IPS-18a (cell line): ENCODE results near the gene RAB5B.
"Not testable (repeated sequence)": the region's sequence is repeated elsewhere in the genome, so short reads cannot be mapped to it uniquely, and the experiment has no call there.

ENCODE experiments used
- H3K27ac ChIP-seq: one replicate; pipeline ENCODE4 v1.5.1; 2013; ENCODE audit warnings: low read length
- H3K27me3 ChIP-seq: one replicate; pipeline ENCODE4 v1.6.1; 2013; ENCODE audit warnings: mild to moderate bottlenecking, low read length; ENCODE audit not compliant: control insufficient read depth, insufficient read depth
- H3K36me3 ChIP-seq: one replicate; pipeline ENCODE4 v1.6.1; 2013; ENCODE audit warnings: low read depth, low read length; ENCODE audit not compliant: control insufficient read depth
- H3K4me1 ChIP-seq: one replicate; pipeline ENCODE4 v1.6.1; 2013; ENCODE audit warnings: low read depth, low read length; ENCODE audit not compliant: control insufficient read depth
- H3K4me3 ChIP-seq: one replicate; pipeline ENCODE4 v1.5.1; 2013; ENCODE audit warnings: low read length
- H3K9ac ChIP-seq: one replicate; pipeline ENCODE4 v1.6.1; 2013; ENCODE audit warnings: mild to moderate bottlenecking, low read length, moderate library complexity
- H3K9me3 ChIP-seq: one replicate; pipeline ENCODE4 v1.6.1; 2013; ENCODE audit warnings: low read depth, low read length; ENCODE audit not compliant: control insufficient read depth

Gene RAB5B

GRCh38 chr12:56029166-56029519 is 55.3 kb downstream of the RAB5B start:
- no peak overlapping the region for H3K9ac ChIP-seq
- H3K27ac ChIP-seq = no peak overlapping the region
- no peaks in the 10 kb centered on the region for H3K4me1 ChIP-seq
- H3K9me3 ChIP-seq = no peaks in the 10 kb centered on the region
- no peaks in the 10 kb centered on the region for H3K27me3 ChIP-seq
- peaks cover 47% of the 10 kb centered on the region for H3K36me3 ChIP-seq
- no peak overlapping the region for H3K4me3 ChIP-seq

GRCh38 chr12:56029666-56030293 is 55.9 kb downstream of the RAB5B start:
- Histone ChIP-seq H3K36me3 (peaks cover 47% of the 10 kb centered on the region), H3K9ac (no peak overlapping the region), H3K27me3 (no peaks in the 10 kb centered on the region), H3K4me1 (no peaks in the 10 kb centered on the region), H3K27ac (no peak overlapping the region), H3K9me3 (no peaks in the 10 kb centered on the region), H3K4me3 (no peak overlapping the region)

- Histone ChIP-seq H3K4me3 (no peak overlapping the region), H3K9ac (no peak overlapping the region), H3K27ac (no peak overlapping the region), H3K4me1 (no peaks in the 10 kb centered on the region), H3K9me3 (no peaks in the 10 kb centered on the region), H3K36me3 (peaks cover 48% of the 10 kb centered on the region), H3K27me3 (no peaks in the 10 kb centered on the region)
Measured at GRCh38 chr12:56031987-56032386, 58.1 kb downstream of the RAB5B start.

GRCh38 chr12:56034586-56035332 is 60.9 kb downstream of the RAB5B start:
- Histone ChIP-seq H3K9ac (no peak overlapping the region), H3K4me1 (no peaks in the 10 kb centered on the region), H3K4me3 (no peak overlapping the region), H3K9me3 (no peaks in the 10 kb centered on the region), H3K27me3 (no peaks in the 10 kb centered on the region), H3K36me3 (peaks cover 34% of the 10 kb centered on the region), H3K27ac (no peak overlapping the region)

GRCh38 chr12:56037161-56037560 is 63.3 kb downstream of the RAB5B start:
- H3K27me3 ChIP-seq = no peaks in the 10 kb centered on the region
- no peaks in the 10 kb centered on the region for H3K4me1 ChIP-seq
- H3K9me3 ChIP-seq = no peaks in the 10 kb centered on the region
- H3K4me3 ChIP-seq = no peak overlapping the region
- H3K9ac ChIP-seq = no peak overlapping the region
- H3K36me3 ChIP-seq = peaks cover 29% of the 10 kb centered on the region
- no peak overlapping the region for H3K27ac ChIP-seq

- Histone ChIP-seq H3K27me3 (no peaks in the 10 kb centered on the region), H3K36me3 (peaks cover 25% of the 10 kb centered on the region), H3K9me3 (no peaks in the 10 kb centered on the region), H3K27ac (no peak overlapping the region), H3K4me1 (peaks cover 3% of the 10 kb centered on the region), H3K4me3 (no peak overlapping the region), H3K9ac (no peak overlapping the region)
Measured at GRCh38 chr12:56038022-56038655, 64.3 kb downstream of the RAB5B start.

- Histone ChIP-seq H3K36me3 (peaks cover 33% of the 10 kb centered on the region), H3K4me1 (peaks cover 8% of the 10 kb centered on the region), H3K9ac (no peak overlapping the region), H3K4me3 (no peak overlapping the region), H3K9me3 (no peaks in the 10 kb centered on the region), H3K27me3 (no peaks in the 10 kb centered on the region), H3K27ac (no peak overlapping the region)
Measured at GRCh38 chr12:56040151-56040550, 66.3 kb downstream of the RAB5B start.

GRCh38 chr12:56040963-56041551 is 67.2 kb downstream of the RAB5B start:
- no peaks in the 10 kb centered on the region for H3K9me3 ChIP-seq
- H3K36me3 ChIP-seq = peaks cover 30% of the 10 kb centered on the region
- no peaks in the 10 kb centered on the region for H3K27me3 ChIP-seq
- H3K27ac ChIP-seq = peak overlapping the region; percentile 57
- peak overlapping the region; percentile 62 for H3K9ac ChIP-seq
- H3K4me3 ChIP-seq = peak overlapping the region; percentile 97
- peaks cover 8% of the 10 kb centered on the region for H3K4me1 ChIP-seq

- Histone ChIP-seq H3K9ac (peak within 1 kb of the TSS; percentile 88), H3K4me1 (peaks cover 8% of the 10 kb centered on the region), H3K27me3 (no peaks in the 10 kb centered on the region), H3K4me3 (peak within 1 kb of the TSS; percentile 97), H3K27ac (peak within 1 kb of the TSS; percentile 90), H3K36me3 (peaks cover 29% of the 10 kb centered on the region), H3K9me3 (no peaks in the 10 kb centered on the region)
Measured at GRCh38 chr12:56041552-56042429, 67.9 kb downstream of the RAB5B start, which contains the start of gene RPS26. TSS of gene RPS26 (plus strand) at chr12:56041918. CDS start at chr12:56042167, 249 bp downstream.

- H3K27ac ChIP-seq = peak overlapping the region; percentile 90
- H3K9me3 ChIP-seq, H3K27me3 ChIP-seq, H3K4me1 ChIP-seq: not testable (repeated sequence)
- H3K9ac ChIP-seq = peak overlapping the region; percentile 88
- H3K4me3 ChIP-seq = peak overlapping the region; percentile 97
- peaks cover 29% of the 10 kb centered on the region for H3K36me3 ChIP-seq
Measured at GRCh38 chr12:56042430-56042813, 68.5 kb downstream of the RAB5B start.

GRCh38 chr12:56042843-56043242 is 69.0 kb downstream of the RAB5B start:
- H3K27ac ChIP-seq = peak overlapping the region; percentile 90
- H3K4me1 ChIP-seq = peaks cover 8% of the 10 kb centered on the region
- H3K27me3 ChIP-seq = no peaks in the 10 kb centered on the region
- H3K9me3 ChIP-seq = no peaks in the 10 kb centered on the region
- peak overlapping the region; percentile 88 for H3K9ac ChIP-seq
- peaks cover 29% of the 10 kb centered on the region for H3K36me3 ChIP-seq
- peak overlapping the region; percentile 97 for H3K4me3 ChIP-seq
